ENCODE results near the gene TMEM41B. TPM values are rescaled to one million over a fixed set of nuclear protein-coding genes. Genes with fewer than 3 reads are reported as not detected.

Gene TMEM41B
- total RNA-seq, 6 experiments from 2014 or later: 14.4 to 30.0 (median 23.2) TPM

DNA sequence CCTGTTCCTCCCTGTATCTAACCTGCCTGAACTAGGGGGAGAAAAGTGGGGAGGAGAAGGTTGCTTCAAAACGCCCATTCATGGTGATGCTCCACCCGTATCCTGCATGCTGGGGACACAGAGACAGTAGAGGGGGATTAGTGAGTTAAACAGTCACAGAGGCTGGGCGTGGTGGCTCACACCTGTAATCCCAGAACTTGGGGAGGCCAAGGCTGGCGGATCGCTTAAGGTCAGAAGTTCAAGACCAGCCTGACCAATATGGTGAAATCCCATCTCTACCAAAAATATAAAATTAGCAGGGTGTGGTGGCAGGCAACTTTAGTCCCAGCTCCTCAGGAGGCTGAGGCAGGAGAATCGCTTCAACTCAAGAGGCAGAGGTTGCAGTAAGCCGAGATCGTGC, 47.5 kb downstream of the TMEM41B start:
- 93% methylated on average over 8 of the region's 8 CpGs for WGBS (ENCODE audit: insufficient coverage, low coverage, low lambda C conversion rate, missing lambda C conversion rate)
- Histone ChIP-seq H3K9me3 (no peaks in the 10 kb centered on the region), H3K4me1 (no peaks in the 10 kb centered on the region), H3K4me3 (no peak overlapping the region), H3K36me3 (no peaks in the 10 kb centered on the region), H3K27ac (no peak overlapping the region), H3K27me3 (no peaks in the 10 kb centered on the region)
- ATAC-seq: no peak
- intact Hi-C loops (cut with DNase I): no loop called here
- TF ChIP-seq, protein P1, sequence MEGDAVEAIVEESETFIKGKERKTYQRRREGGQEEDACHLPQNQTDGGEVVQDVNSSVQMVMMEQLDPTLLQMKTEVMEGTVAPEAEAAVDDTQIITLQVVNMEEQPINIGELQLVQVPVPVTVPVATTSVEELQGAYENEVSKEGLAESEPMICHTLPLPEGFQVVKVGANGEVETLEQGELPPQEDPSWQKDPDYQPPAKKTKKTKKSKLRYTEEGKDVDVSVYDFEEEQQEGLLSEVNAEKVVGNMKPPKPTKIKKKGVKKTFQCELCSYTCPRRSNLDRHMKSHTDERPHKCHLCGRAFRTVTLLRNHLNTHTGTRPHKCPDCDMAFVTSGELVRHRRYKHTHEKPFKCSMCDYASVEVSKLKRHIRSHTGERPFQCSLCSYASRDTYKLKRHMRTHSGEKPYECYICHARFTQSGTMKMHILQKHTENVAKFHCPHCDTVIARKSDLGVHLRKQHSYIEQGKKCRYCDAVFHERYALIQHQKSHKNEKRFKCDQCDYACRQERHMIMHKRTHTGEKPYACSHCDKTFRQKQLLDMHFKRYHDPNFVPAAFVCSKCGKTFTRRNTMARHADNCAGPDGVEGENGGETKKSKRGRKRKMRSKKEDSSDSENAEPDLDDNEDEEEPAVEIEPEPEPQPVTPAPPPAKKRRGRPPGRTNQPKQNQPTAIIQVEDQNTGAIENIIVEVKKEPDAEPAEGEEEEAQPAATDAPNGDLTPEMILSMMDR (IDR thresholded peaks at IDR 0.05): no peak
- TF ChIP-seq POLR2A (IDR thresholded peaks at IDR 0.05): no peak
- DNase-seq: no peak

DNA sequence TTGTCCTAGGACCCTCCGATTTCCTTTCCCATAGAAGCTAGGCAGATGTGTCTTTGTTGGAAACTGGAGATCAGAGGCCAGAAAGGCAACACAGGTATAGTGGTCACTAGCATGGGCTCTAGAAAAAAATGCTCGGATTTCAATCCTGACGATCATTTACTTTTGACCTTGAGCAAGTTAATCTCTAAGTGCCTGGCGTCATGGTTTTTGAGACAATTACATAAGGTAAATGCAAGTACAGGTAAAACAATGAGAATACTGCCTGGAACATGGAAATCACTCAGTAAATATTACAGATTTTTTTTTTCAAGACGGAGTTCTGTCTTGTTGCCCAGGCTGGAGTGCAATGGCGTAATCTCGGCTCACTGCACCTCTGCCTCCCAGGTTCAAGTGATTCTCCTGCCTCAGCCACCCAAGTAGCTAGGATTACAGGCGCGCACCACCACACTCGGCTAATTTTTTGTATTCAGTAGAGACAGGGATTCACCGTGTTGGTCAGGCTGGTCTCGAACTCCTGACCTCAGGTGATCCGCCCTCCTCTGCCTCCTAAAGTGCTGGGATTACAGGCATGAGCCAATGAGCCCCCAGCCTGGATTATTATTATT, 48.2 kb downstream of the TMEM41B start:
- ATAC-seq (no peak), DNase-seq (no peak)
- H3K27me3 ChIP-seq: no peaks in the 10 kb centered on the region
- no peaks in the 10 kb centered on the region for H3K9me3 ChIP-seq
- peak overlapping the region in 1 of 3 donors; percentile 75 for H3K4me3 ChIP-seq
- no peaks in the 10 kb centered on the region for H3K4me1 ChIP-seq
- 59% methylated on average over 10 of the region's 13 CpGs for WGBS (ENCODE audit: insufficient coverage, low coverage, low lambda C conversion rate, missing lambda C conversion rate)
- no peaks in the 10 kb centered on the region for H3K36me3 ChIP-seq
- intact Hi-C loops (cut with DNase I): no loop called here
- H3K27ac ChIP-seq: peak overlapping the region in 2 of 3 donors; percentile 86 to 92
- no peak for TF ChIP-seq POLR2A (IDR thresholded peaks at IDR 0.05)
- TF ChIP-seq, protein P1 (IDR thresholded peaks at IDR 0.05): no peak

DNA sequence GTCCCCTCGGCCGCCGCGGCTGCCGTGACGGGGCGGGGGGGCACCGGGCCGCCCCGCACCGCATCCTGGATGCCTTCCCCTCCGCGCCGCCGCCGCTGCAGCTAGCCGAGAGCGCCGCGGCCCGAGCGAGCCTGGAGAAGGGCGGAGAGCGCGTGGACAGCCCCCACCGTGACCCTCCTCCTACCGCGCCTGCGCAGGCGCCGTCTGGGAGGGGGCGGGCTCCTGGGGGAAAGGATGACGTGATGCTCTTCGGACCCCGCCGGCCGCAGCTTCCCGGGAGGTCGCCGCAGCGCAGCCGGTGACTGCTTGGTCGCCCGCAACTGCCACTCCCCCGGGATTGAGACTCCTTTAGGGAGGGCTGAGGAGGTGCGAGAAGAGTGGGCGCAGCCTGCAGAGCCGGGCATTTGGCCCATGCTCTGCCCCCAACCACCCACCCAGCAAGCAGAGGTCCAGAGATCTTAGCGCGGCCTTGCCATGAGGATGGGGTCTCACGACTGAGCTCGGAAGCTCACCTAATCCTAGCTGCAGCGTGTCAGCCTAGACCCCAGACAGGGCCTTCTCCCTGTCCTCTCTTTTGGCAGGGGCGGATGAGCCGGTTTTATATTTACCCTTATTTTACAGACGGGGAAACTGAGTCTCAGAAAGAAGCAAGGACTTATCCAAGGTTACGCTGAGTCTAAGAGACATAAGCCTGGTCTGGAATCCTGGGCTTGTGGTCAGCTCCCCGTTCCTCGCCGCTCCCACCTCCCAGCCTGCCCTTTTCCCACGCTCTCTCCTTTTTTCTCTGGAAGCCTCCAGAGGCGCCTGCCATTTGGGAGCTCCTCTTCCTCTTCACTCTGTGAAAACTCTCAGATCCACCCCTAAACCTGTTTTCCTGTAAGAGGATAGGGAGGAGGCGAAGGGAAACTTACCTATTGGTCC, 48.9 kb downstream of the TMEM41B start, which contains the start of gene DENND5A:
DENND5A (minus strand) TSS at position 140 of the 921 bp plus-strand sequence. CDS start 281 bp downstream, outside the sequence.
- WGBS (ENCODE audit: insufficient coverage, low coverage, low lambda C conversion rate, missing lambda C conversion rate): 14% methylated on average over 6 of the region's 63 CpGs
- TF ChIP-seq, protein P1 (IDR thresholded peaks at IDR 0.05): no peak
- TF ChIP-seq POLR2A (IDR thresholded peaks at IDR 0.05): peak; percentile 93
- H3K9me3 ChIP-seq: no peaks in the 10 kb centered on the region
- peak within 1 kb of the TSS; percentile 86 to 99 (median 92) for H3K27ac ChIP-seq
- ATAC-seq: peak; percentile 93 to 96 (median 94)
- peak; percentile 90 to 92 (median 91) for DNase-seq
- H3K36me3 ChIP-seq: no peaks in the 10 kb centered on the region
- no peaks in the 10 kb centered on the region for H3K27me3 ChIP-seq
- peaks cover 0 to 5% (median 0%) of the 10 kb centered on the region in 4 donors for H3K4me1 ChIP-seq
- H3K4me3 ChIP-seq: peak within 1 kb of the TSS; percentile 75 to 94 (median 86)
- intact Hi-C loops (cut with DNase I): no loop called here

DNA sequence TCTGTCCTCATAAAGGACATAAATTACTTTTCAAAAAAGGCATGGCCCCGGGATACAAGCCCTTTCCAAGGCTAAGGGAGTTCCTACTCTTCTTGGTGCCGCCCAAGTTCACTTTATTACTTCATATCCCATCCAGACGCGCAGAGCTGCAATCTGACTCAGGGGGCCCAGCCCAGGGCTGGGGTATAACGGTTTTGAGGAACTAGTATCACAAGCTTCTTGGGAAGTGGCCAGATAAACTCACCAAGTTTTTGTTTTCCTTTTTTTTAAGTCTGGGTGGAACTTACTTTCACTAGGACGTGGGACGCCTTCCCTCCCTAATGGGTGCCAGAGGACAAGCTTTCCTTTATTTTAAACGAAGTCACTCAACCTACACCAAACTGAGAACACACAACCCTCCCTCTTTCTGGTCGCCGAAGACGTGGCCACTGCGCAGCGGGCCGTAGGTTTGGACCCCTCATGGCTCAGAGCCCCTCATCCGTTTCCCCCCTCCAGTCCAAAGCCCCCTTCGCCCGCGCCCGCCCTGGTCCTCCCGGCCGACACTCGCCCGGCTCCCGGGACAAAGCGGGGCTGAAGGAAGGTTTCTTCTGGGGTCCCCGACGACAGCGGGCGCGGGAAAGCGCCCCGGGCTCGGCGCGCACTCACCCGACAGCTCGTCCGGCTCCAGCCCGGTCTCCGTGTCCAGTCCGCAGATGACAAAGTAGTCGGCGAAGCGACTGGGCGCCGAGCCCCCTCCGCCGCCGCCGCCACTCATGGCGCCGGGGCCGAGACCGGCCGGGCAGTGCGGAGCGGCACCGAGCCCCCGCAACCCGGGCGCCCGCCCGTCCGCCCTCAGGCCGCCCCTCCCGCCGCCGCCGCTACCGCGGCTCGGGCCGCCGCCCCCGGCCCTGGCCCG, 49.8 kb downstream of the TMEM41B start:
- TF ChIP-seq POLR2A (IDR thresholded peaks at IDR 0.05): no peak
- TF ChIP-seq, protein P1 (IDR thresholded peaks at IDR 0.05): no peak
- under 1% methylated on average over 24 of the region's 76 CpGs for WGBS (ENCODE audit: insufficient coverage, low coverage, low lambda C conversion rate, missing lambda C conversion rate)
- Histone ChIP-seq H3K4me1 (peaks cover 0 to 8% (median 0%) of the 10 kb centered on the region in 4 donors), H3K36me3 (no peaks in the 10 kb centered on the region), H3K9me3 (no peaks in the 10 kb centered on the region), H3K27ac (peak overlapping the region; percentile 86 to 99 (median 92)), H3K27me3 (no peaks in the 10 kb centered on the region), H3K4me3 (peak overlapping the region; percentile 75 to 94 (median 86))
- peak; percentile 47 to 62 (median 56) for ATAC-seq
- DNase-seq: peak; percentile 51 to 69 (median 65)
- intact Hi-C loops (cut with DNase I): no loop called here
